CD4-positive, alpha-beta memory T cell (primary cell): ENCODE data around the gene EXOC6B. TPM values are rescaled to one million over a fixed set of nuclear protein-coding genes. Genes with fewer than 3 reads are reported as not detected.

Experiments
- CTCF ChIA-PET: fragments of 350-600 bp; sonication (Branson Sonifier 250); formaldehyde crosslinking; loops from one replicate; lab custom pipeline; 2021; ENCODE audit warnings: inconsistent platforms; ENCODE audit not compliant: partially characterized antibody; lab: Charles Lee
- POLR2A ChIA-PET: fragments of 350-600 bp; sonication (Branson Sonifier 250); formaldehyde crosslinking; loops from one replicate; lab custom pipeline; 2021; ENCODE audit not compliant: partially characterized antibody; lab: Charles Lee
- DNase-seq, 5 donors: peaks; one replicate each; pipeline versions ENCODE4 v3.0.0 to v3.0.0-alpha.2; 2020 to 2022; ENCODE audit warnings: mixed read lengths in 1 of 5
- H3K27ac ChIP-seq: one replicate; pipeline ENCODE4 v1.7.0; 2013; ENCODE audit warnings: low read depth, low read length
- H3K27me3 ChIP-seq: 2 replicates; pipeline ENCODE4 v1.7.0; 2013; ENCODE audit warnings: mild to moderate bottlenecking, low read length, moderate library complexity; ENCODE audit not compliant: insufficient read depth
- H3K36me3 ChIP-seq: 2 replicates; pipeline ENCODE4 v1.7.0; 2013; ENCODE audit warnings: mild to moderate bottlenecking, low read length, moderate library complexity; ENCODE audit not compliant: insufficient read depth
- H3K4me1 ChIP-seq: 2 replicates; pipeline ENCODE4 v1.7.0; 2013; ENCODE audit warnings: mild to moderate bottlenecking, low read length, moderate library complexity; ENCODE audit not compliant: insufficient read depth
- H3K4me3 ChIP-seq, 2 donors: one replicate each; pipeline ENCODE4 v1.7.0; 2013; ENCODE audit warnings: low read length in 2 of 2, mild to moderate bottlenecking in 1 of 2
- H3K9me3 ChIP-seq, 2 donors: one replicate each; pipeline ENCODE4 v1.7.0; 2013; ENCODE audit warnings: low read length in 2 of 2, control low read depth in 1 of 2; ENCODE audit not compliant: control insufficient read depth in 1 of 2
- H3K27ac Mint-ChIP-seq, 7 donors: one replicate each; pipeline ENCODE4 v1.8.0; 2020 to 2021; ENCODE audit warnings: mixed read lengths in 7 of 7, mild to moderate bottlenecking in 6 of 7, inconsistent platforms in 3 of 7, moderate library complexity in 3 of 7
- H3K27me3 Mint-ChIP-seq, 2 donors: one replicate each; pipeline ENCODE4 v1.8.0; 2020 to 2021; ENCODE audit warnings: mixed read lengths in 2 of 2
- H3K36me3 Mint-ChIP-seq, 2 donors: one replicate each; pipeline ENCODE4 v1.8.0; 2020 to 2021; ENCODE audit warnings: mixed read lengths in 2 of 2, inconsistent platforms in 1 of 2, mild to moderate bottlenecking in 1 of 2
- H3K4me1 Mint-ChIP-seq, 4 donors: one replicate each; pipeline ENCODE4 v1.8.0; 2020 to 2021; ENCODE audit warnings: mixed read lengths in 4 of 4, mild to moderate bottlenecking in 1 of 4
- H3K4me3 Mint-ChIP-seq, 8 donors: one replicate each; pipeline ENCODE4 v1.8.0; 2020 to 2021; ENCODE audit warnings: mixed read lengths in 8 of 8, mild to moderate bottlenecking in 7 of 8, moderate library complexity in 6 of 8, inconsistent platforms in 3 of 8
- H3K9me3 Mint-ChIP-seq, 8 donors: one replicate each; pipeline ENCODE4 v1.8.0; 2020 to 2021; ENCODE audit warnings: mixed read lengths in 8 of 8, mild to moderate bottlenecking in 5 of 8, inconsistent platforms in 3 of 8, moderate library complexity in 1 of 8
- intact Hi-C: fragments of 100-400 bp; cut with micrococcal nuclease; formaldehyde crosslinking; loops from one replicate; pipeline ENCODE4 v1.15.1; 2023
- polyA plus RNA-seq, 2 donors: library from polyadenylated mRNA; unstranded; fragments of 300-500 nt; fragmentation: Illumina TruSeq; gene quantifications; one replicate each; pipeline ENCODE4 v1.2.3, GENCODE V29; 2021
- total RNA-seq, 2 experiments: library from RNA; stranded (reverse); gene quantifications; one replicate each; pipeline ENCODE4 v1.2.3, GENCODE V29; 2021

EXOC6B gene
- total and polyA plus RNA-seq, 4 experiments from 2014 or later: 1.3 to 19.8 (median 10.7) TPM

GRCh38 chr2:72275084-72275483 is 550.7 kb downstream of the EXOC6B start:
- Histone ChIP-seq H3K4me1 (no peaks in the 10 kb centered on the region), H3K4me3 (no peak overlapping the region), H3K27ac (no peak overlapping the region), H3K36me3 (no peaks in the 10 kb centered on the region), H3K27me3 (no peaks in the 10 kb centered on the region), H3K9me3 (no peaks in the 10 kb centered on the region)
- DNase-seq: no peak
- peaks cover 0 to 3% (median 0%) of the 10 kb centered on the region in 8 donors for H3K9me3 Mint-ChIP-seq
- ChIA-PET POLR2A (no interaction called here), CTCF (no interaction called here)
- no peak overlapping the region for H3K4me3 Mint-ChIP-seq
- no peaks in the 10 kb centered on the region for H3K27me3 Mint-ChIP-seq
- no peak overlapping the region for H3K27ac Mint-ChIP-seq
- H3K4me1 Mint-ChIP-seq: peaks cover 0 to 1% (median 0%) of the 10 kb centered on the region in 4 donors
- intact Hi-C loops: no loop called here
- H3K36me3 Mint-ChIP-seq: peaks cover 1 to 4% of the 10 kb centered on the region in 2 donors

DNA sequence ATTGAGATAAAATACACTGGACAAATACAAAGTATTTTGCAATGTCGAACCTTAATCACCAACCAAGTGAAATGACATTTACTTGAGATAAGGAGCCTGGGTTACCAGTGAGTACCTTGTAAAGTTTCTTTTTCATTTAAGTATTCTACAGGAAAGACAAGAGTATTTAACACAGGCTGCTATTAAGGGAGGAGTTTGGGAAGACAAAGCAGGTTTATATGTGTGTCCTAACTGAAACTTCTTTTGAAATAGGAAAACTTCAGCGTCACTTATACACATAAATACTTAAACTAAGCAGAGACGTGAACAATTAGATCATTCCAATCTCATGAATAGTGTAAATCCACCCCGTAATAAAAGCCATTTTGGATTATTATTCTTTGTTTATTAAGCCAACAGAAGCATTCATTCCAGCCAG is 551.4 kb downstream of the EXOC6B start:
- H3K27ac Mint-ChIP-seq: no peak overlapping the region
- Histone ChIP-seq H3K4me1 (no peaks in the 10 kb centered on the region), H3K4me3 (no peak overlapping the region), H3K27me3 (no peaks in the 10 kb centered on the region), H3K36me3 (no peaks in the 10 kb centered on the region), H3K27ac (no peak overlapping the region), H3K9me3 (no peaks in the 10 kb centered on the region)
- CTCF ChIA-PET: no interaction called here
- POLR2A ChIA-PET: no interaction called here
- no peaks in the 10 kb centered on the region for H3K27me3 Mint-ChIP-seq
- H3K36me3 Mint-ChIP-seq: peaks cover 1 to 4% of the 10 kb centered on the region in 2 donors
- H3K9me3 Mint-ChIP-seq: peaks cover 0 to 3% (median 0%) of the 10 kb centered on the region in 8 donors
- intact Hi-C loops: no loop called here
- H3K4me3 Mint-ChIP-seq: no peak overlapping the region
- DNase-seq: no peak
- H3K4me1 Mint-ChIP-seq: peaks cover 0 to 1% (median 0%) of the 10 kb centered on the region in 4 donors

DNA sequence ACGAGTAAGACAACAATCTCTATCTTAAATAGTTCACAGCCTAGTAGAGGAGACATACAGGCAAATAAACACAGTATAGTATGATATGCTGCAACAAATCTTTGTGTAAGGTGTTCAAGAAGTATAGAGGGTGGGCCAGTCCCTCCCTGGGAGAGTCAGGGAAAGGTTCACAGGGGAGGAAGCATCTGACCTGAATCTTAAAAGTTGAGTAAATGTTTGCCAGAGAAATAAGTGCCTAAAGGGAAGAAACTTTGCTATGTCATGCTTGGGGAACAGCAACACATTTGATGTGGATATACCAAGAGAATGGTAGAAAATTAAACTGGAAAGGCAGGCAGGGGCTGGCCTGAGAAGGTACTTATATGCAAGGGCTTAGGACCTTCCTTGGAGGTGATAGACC is 552.4 kb downstream of the EXOC6B start:
- peaks cover 1 to 4% of the 10 kb centered on the region in 2 donors for H3K36me3 Mint-ChIP-seq
- Histone ChIP-seq H3K27ac (no peak overlapping the region), H3K27me3 (no peaks in the 10 kb centered on the region), H3K9me3 (no peaks in the 10 kb centered on the region), H3K4me1 (no peaks in the 10 kb centered on the region), H3K36me3 (no peaks in the 10 kb centered on the region), H3K4me3 (no peak overlapping the region)
- intact Hi-C loops: no loop called here
- ChIA-PET POLR2A (no interaction called here), CTCF (no interaction called here)
- H3K27me3 Mint-ChIP-seq: no peaks in the 10 kb centered on the region
- peaks cover 0 to 4% (median 1%) of the 10 kb centered on the region in 8 donors for H3K9me3 Mint-ChIP-seq
- no peak overlapping the region for H3K27ac Mint-ChIP-seq
- DNase-seq: no peak
- H3K4me3 Mint-ChIP-seq: no peak overlapping the region
- H3K4me1 Mint-ChIP-seq: no peaks in the 10 kb centered on the region

GRCh38 chr2:72271766-72272641 is 553.8 kb downstream of the EXOC6B start:
- Mint-ChIP-seq H3K4me3 (no peak overlapping the region), H3K9me3 (peaks cover 0 to 13% (median 4%) of the 10 kb centered on the region in 8 donors), H3K27me3 (no peaks in the 10 kb centered on the region), H3K27ac (no peak overlapping the region), H3K36me3 (peaks cover 4 to 8% of the 10 kb centered on the region in 2 donors), H3K4me1 (no peaks in the 10 kb centered on the region)
- ChIA-PET CTCF (no interaction called here), POLR2A (no interaction called here)
- intact Hi-C loops: no loop called here
- Histone ChIP-seq H3K9me3 (no peaks in the 10 kb centered on the region), H3K27me3 (no peaks in the 10 kb centered on the region), H3K4me1 (no peaks in the 10 kb centered on the region), H3K4me3 (no peak overlapping the region), H3K36me3 (no peaks in the 10 kb centered on the region), H3K27ac (no peak overlapping the region)
- no peak for DNase-seq

DNA sequence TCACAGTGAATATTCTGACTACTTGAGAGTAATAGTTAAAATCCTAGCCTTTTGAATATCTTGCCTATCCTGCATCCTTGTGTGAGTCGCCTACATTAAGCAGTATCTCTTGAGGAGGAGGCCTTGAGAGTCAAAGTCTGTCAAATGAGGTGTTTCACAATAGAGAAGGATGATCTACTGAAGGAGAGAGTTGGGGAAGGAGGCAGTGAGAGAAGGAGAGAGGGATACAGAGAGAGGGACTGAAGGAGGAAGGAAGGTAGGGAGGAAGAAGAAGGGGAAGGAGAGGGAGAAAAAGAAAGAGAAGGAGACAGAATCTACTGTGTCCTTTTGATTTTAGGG is 554.6 kb downstream of the EXOC6B start:
- POLR2A ChIA-PET: no interaction called here
- CTCF ChIA-PET: no interaction called here
- Mint-ChIP-seq H3K4me3 (no peak overlapping the region), H3K4me1 (no peaks in the 10 kb centered on the region), H3K9me3 (peaks cover 0 to 13% (median 4%) of the 10 kb centered on the region in 8 donors), H3K27me3 (no peaks in the 10 kb centered on the region), H3K36me3 (peaks cover 4 to 8% of the 10 kb centered on the region in 2 donors), H3K27ac (no peak overlapping the region)
- Histone ChIP-seq H3K36me3 (no peaks in the 10 kb centered on the region), H3K27me3 (no peaks in the 10 kb centered on the region), H3K4me3 (no peak overlapping the region), H3K4me1 (no peaks in the 10 kb centered on the region), H3K9me3 (no peaks in the 10 kb centered on the region), H3K27ac (no peak overlapping the region)
- intact Hi-C loops: no loop called here
- DNase-seq: no peak

DNA sequence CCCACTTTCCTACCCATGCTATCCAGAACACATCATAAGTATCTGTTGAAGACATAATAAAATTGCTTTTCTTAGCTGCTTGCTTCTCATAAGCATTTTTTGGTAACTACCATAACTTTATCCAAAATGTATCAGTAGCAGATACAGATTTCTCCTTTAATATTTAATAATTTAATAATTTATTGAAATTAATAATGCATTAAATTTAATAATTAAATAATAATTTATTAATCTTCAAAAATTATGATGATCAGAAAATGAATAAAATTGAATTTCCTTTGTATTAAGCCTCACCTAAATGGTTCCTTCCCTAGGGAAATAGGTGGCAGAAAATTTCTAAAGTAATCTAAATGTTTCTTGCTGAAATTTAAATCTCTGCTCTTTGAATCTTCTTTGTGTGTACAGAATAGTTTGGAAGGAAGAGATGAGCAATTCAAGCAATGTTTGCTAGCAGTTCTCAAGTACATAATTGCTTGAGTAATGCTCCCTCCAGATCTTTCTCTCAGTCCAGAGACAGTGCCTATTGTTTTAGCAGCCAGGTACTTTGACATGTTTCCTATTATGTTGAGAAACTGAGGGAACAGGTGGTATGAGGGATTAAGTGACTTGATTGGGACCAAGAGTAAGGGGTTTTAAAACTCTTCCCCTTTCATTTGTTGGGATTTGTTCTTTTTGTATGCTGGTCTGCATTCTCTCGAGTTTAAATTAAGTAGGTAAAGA is 555.1 kb downstream of the EXOC6B start:
- H3K4me3 ChIP-seq: no peak overlapping the region
- no peaks in the 10 kb centered on the region for H3K4me1 ChIP-seq
- H3K9me3 ChIP-seq: no peaks in the 10 kb centered on the region
- CTCF ChIA-PET: no interaction called here
- Mint-ChIP-seq H3K9me3 (peaks cover 0 to 13% (median 4%) of the 10 kb centered on the region in 8 donors), H3K4me1 (no peaks in the 10 kb centered on the region), H3K4me3 (no peak overlapping the region), H3K27me3 (no peaks in the 10 kb centered on the region), H3K27ac (no peak overlapping the region), H3K36me3 (peaks cover 4 to 6% of the 10 kb centered on the region in 2 donors)
- DNase-seq: no peak
- intact Hi-C loops: no loop called here
- POLR2A ChIA-PET: no interaction called here
- no peak overlapping the region for H3K27ac ChIP-seq
- H3K36me3 ChIP-seq: no peaks in the 10 kb centered on the region
- no peaks in the 10 kb centered on the region for H3K27me3 ChIP-seq

GRCh38 chr2:72263776-72264060 is 562.1 kb downstream of the EXOC6B start:
- H3K9me3 ChIP-seq: no peaks in the 10 kb centered on the region

More at GRCh38 chr2:72263776-72264060, 562.1 kb downstream of the EXOC6B start:
- Mint-ChIP-seq H3K27ac (no peak overlapping the region), H3K36me3 (peaks cover 2 to 7% of the 10 kb centered on the region in 2 donors), H3K9me3 (peaks cover 0 to 19% (median 5%) of the 10 kb centered on the region in 8 donors), H3K4me1 (no peaks in the 10 kb centered on the region), H3K27me3 (no peaks in the 10 kb centered on the region), H3K4me3 (no peak overlapping the region)
- DNase-seq: no peak
- H3K4me1 ChIP-seq: no peaks in the 10 kb centered on the region
- H3K27ac ChIP-seq: no peak overlapping the region
- H3K4me3 ChIP-seq: no peak overlapping the region
- ChIA-PET CTCF (no interaction called here), POLR2A (no interaction called here)
- H3K36me3 ChIP-seq: no peaks in the 10 kb centered on the region
- H3K27me3 ChIP-seq: no peaks in the 10 kb centered on the region
- intact Hi-C loops: no loop called here
